OCI-LY1 (cell line): Measurements from ENCODE around the gene PKP3.

ENCODE experiments used
- H2AFZ ChIP-seq: fragments of 200-600 bp; sonication (generic), shearing (Covaris generic); 2 replicates; pipeline ENCODE4 v1.6.0; 2014; ENCODE audit warnings: antibody characterized with exemption, mild to moderate bottlenecking, low read length
- H3F3A ChIP-seq: fragments of 200-600 bp; sonication (generic), shearing (Covaris generic); 2 replicates; pipeline ENCODE4 v1.6.0; 2014; ENCODE audit warnings: mild to moderate bottlenecking, antibody characterized with exemption, low read length, moderate library complexity; ENCODE audit not compliant: insufficient read depth
- H3K27ac ChIP-seq: fragments of 200-600 bp; sonication (generic); 2 replicates; pipeline ENCODE4 v1.5.1; 2014; ENCODE audit warnings: low read length, mixed run types, mild to moderate bottlenecking, low read depth; ENCODE audit not compliant: poor library complexity, severe bottlenecking
- H3K27me3 ChIP-seq: fragments of 200-600 bp; sonication (generic); 2 replicates; pipeline ENCODE4 v1.6.0; 2014; ENCODE audit warnings: antibody characterized with exemption, mild to moderate bottlenecking, low read length, moderate library complexity; ENCODE audit not compliant: insufficient read depth
- H3K36me3 ChIP-seq: fragments of 200-600 bp; sonication (generic); 2 replicates; pipeline ENCODE4 v1.6.1; 2014; ENCODE audit warnings: mild to moderate bottlenecking, antibody characterized with exemption, low read length, moderate library complexity, mixed read lengths; ENCODE audit not compliant: insufficient read depth
- H3K4me1 ChIP-seq: fragments of 200-600 bp; sonication (generic); 2 replicates; pipeline ENCODE4 v1.5.1; 2014; ENCODE audit warnings: mild to moderate bottlenecking, low read length, moderate library complexity; ENCODE audit not compliant: insufficient read depth, severe bottlenecking
- H3K4me2 ChIP-seq: fragments of 200-600 bp; sonication (generic), shearing (Covaris generic); 2 replicates; pipeline ENCODE4 v1.6.1; 2014; ENCODE audit warnings: low read length
- H3K4me3 ChIP-seq: fragments of 200-600 bp; sonication (generic); 2 replicates; pipeline ENCODE4 v1.5.1; 2014; ENCODE audit warnings: low read length, low read depth, mild to moderate bottlenecking, mixed read lengths; ENCODE audit not compliant: poor library complexity, severe bottlenecking
- H3K79me2 ChIP-seq: fragments of 200-600 bp; shearing (Covaris generic); 2 replicates; pipeline ENCODE4 v1.6.1; 2016; ENCODE audit warnings: mixed run types, low read length, mixed read lengths; ENCODE audit not compliant: insufficient read depth
- H3K9ac ChIP-seq: fragments of 200-600 bp; sonication (generic), shearing (Covaris generic); 2 replicates; pipeline ENCODE4 v1.6.1; 2014; ENCODE audit warnings: mild to moderate bottlenecking, low read length, mixed read lengths
- H3K9me2 ChIP-seq: fragments of 200-600 bp; sonication (generic), shearing (Covaris generic); 2 replicates; pipeline ENCODE4 v1.6.1; 2014; ENCODE audit warnings: low read depth, mild to moderate bottlenecking, low read length, mixed read lengths
- H3K9me3 ChIP-seq: fragments of 200-600 bp; shearing (Covaris generic); 2 replicates; pipeline ENCODE4 v1.6.1; 2014; ENCODE audit warnings: low read length, mixed read lengths
- H4K20me1 ChIP-seq: fragments of 200-600 bp; sonication (generic), shearing (Covaris generic); 2 replicates; pipeline ENCODE4 v1.6.0; 2016; ENCODE audit warnings: mild to moderate bottlenecking, low read length; ENCODE audit not compliant: insufficient read depth
- EZH2 ChIP-seq: fragments of 200-600 bp; sonication (generic), shearing (Covaris generic); IDR thresholded peaks from 2 replicates; pipeline ENCODE4 v1.8.0; 2017; ENCODE audit warnings: borderline replicate concordance, mixed run types, mild to moderate bottlenecking, antibody characterized with exemption, low read length, moderate library complexity, mixed read lengths
- TF ChIP-seq, protein P1 (sequence below): fragments of 200-600 bp; sonication (generic), shearing (Covaris generic); IDR thresholded peaks from 2 replicates; pipeline ENCODE4 v1.5.1; 2017; ENCODE audit warnings: mild to moderate bottlenecking, antibody characterized with exemption, low read length, moderate library complexity, mixed read lengths

PKP3 gene

DNA sequence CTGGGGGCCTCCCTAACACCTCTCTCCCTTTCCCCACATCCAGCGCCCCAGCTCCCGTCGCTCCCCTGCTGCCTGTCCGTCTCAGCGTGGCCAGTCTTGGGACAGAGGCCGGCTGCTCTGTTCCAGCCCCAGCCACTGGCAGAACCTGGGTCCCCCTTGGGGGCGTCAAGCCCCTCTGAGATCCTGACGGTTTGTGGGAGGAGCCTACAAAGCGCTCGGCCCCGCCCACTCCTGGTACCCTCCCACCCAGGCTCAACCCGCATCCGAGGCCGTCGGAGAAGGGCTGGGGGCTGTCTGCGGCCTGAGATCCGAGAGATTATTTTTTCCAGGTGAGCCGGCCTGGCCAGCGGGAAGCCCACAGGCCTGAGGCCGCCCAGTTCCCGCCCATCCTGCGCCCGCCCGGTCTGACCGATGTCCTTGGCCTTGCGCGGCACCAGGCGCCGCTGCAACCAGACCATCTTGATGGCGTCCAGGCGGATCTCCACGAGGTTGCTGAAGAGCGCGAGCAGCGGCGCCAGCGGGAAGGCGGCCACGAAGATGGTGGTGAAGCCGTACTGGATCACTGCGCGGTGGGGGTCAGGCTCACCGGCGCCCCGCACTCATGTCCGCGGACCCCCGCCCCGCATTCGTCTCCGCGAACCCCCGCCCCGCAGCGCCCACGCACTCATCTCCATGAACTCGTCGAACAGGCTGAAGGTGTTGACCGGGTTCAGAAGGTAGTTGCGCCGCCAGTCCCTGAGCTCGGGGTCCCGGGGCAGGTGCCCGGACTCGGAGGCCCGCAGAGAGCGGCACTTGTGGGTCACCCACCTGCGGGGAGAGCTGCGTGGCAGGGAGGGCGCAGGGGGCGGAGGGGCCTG, 26.3 kb downstream of the PKP3 start:
- no peaks in the 10 kb centered on the region for H3K79me2 ChIP-seq
- H3K9me3 ChIP-seq, result no peaks in the 10 kb centered on the region
- no peaks in the 10 kb centered on the region for H3F3A ChIP-seq
- no peaks in the 10 kb centered on the region for H3K36me3 ChIP-seq
- no peak overlapping the region for H3K9ac ChIP-seq
- no peak overlapping the region for H3K4me3 ChIP-seq
- no peaks in the 10 kb centered on the region; the same call in 1 of the 2 replicates for H3K27me3 ChIP-seq
- no peak overlapping the region for H3K4me2 ChIP-seq
- H2AFZ ChIP-seq, result no peak overlapping the region
- H3K27ac ChIP-seq, result no peak overlapping the region
- no peaks in the 10 kb centered on the region for H3K4me1 ChIP-seq
- H3K9me2 ChIP-seq, result no peaks in the 10 kb centered on the region
- no peak for TF ChIP-seq EZH2
- TF ChIP-seq, protein P1, sequence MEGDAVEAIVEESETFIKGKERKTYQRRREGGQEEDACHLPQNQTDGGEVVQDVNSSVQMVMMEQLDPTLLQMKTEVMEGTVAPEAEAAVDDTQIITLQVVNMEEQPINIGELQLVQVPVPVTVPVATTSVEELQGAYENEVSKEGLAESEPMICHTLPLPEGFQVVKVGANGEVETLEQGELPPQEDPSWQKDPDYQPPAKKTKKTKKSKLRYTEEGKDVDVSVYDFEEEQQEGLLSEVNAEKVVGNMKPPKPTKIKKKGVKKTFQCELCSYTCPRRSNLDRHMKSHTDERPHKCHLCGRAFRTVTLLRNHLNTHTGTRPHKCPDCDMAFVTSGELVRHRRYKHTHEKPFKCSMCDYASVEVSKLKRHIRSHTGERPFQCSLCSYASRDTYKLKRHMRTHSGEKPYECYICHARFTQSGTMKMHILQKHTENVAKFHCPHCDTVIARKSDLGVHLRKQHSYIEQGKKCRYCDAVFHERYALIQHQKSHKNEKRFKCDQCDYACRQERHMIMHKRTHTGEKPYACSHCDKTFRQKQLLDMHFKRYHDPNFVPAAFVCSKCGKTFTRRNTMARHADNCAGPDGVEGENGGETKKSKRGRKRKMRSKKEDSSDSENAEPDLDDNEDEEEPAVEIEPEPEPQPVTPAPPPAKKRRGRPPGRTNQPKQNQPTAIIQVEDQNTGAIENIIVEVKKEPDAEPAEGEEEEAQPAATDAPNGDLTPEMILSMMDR, result no peak
- no peaks in the 10 kb centered on the region for H4K20me1 ChIP-seq

DNA sequence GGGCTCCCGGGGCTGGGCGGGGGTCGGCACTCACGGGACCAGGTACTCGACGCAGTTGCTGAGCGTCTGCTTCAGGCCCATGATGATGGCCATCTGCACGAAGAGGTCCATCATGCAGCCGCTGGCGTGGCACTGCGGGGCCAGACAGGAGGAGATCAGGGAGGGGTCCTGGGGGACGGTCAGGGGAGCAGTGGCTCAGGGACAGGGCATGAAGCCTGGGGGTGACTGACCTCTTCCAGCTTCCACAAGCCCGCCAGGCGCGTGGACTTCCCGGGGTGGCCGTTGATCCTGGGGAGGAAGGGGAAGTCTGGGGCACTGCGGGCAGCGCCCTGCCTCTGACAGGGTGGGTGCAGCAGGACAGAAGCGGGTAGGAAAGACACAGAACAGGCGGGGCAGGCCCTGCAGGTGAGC, 26.9 kb downstream of the PKP3 start:
- Histone ChIP-seq H3K4me3 (no peak overlapping the region), H3F3A (no peaks in the 10 kb centered on the region), H3K36me3 (no peaks in the 10 kb centered on the region), H3K9me3 (no peaks in the 10 kb centered on the region), H3K4me2 (no peak overlapping the region), H3K9me2 (no peaks in the 10 kb centered on the region), H3K27ac (no peak overlapping the region), H4K20me1 (no peaks in the 10 kb centered on the region), H2AFZ (no peak overlapping the region), H3K79me2 (no peaks in the 10 kb centered on the region), H3K4me1 (no peaks in the 10 kb centered on the region), H3K27me3 (no peaks in the 10 kb centered on the region; the same call in 1 of the 2 replicates), H3K9ac (no peak overlapping the region)
- TF ChIP-seq, protein P1, result no peak

DNA sequence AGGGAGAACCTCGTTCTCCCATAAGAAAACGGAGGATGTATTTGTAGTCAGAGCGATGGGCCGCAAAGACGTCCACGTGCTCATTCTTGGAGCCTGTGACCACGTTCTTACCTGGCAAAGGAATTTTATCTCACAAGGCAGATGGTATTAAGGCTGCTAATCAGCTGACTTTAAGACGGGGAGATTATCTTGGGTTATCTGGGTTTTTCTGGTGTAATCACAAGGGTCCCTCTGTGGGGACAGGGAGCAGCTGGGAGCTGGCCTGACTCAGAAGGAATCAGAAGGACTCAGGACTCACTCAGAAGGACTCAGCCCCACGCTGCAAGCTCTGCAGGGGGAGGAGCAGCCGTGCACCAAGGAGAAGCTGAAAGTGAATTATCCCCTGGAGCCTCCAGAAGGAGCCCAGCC, 28.2 kb downstream of the PKP3 start:
- Histone ChIP-seq H3K27ac (no peak overlapping the region), H3K4me1 (no peaks in the 10 kb centered on the region), H3K9ac (no peak overlapping the region), H3K4me2 (no peak overlapping the region), H3K4me3 (no peak overlapping the region), H3K9me2 (no peaks in the 10 kb centered on the region), H3F3A (no peaks in the 10 kb centered on the region), H3K36me3 (no peaks in the 10 kb centered on the region), H4K20me1 (no peaks in the 10 kb centered on the region), H3K9me3 (no peaks in the 10 kb centered on the region), H2AFZ (no peak overlapping the region), H3K79me2 (no peaks in the 10 kb centered on the region), H3K27me3 (no peaks in the 10 kb centered on the region; the same call in 1 of the 2 replicates)
- TF ChIP-seq, protein P1, result no peak
- no peak for TF ChIP-seq EZH2
